K562 (cell line): ENCODE measurements around the gene FRMPD4. TPM values are rescaled to one million over a fixed set of nuclear protein-coding genes. Genes with fewer than 3 reads are reported as not detected.

Experiments used
- ATAC-seq: fragments of 200-7000 bp; cut with Tn5 transposase; 3 replicates; pipeline ENCODE4 v1.9.1; 2020; ENCODE audit warnings: moderate library complexity
- BruUV-seq: library from RNA; stranded (reverse); fragments of 400-500 nt; replicated peaks from 2 replicates; lab custom pipeline; 2021; lab: Mats Ljungman, UMichigan
- CTCF ChIA-PET: fragments of 300-600 bp; formaldehyde crosslinking; extraction: SDS; loops from one replicate; lab custom pipeline; 2021; ENCODE audit warnings: low intra/inter-chr PET ratio; lab: Yijun Ruan, JAX
- POLR2A ChIA-PET: fragments of 300-600, 350-650 bp; sonication (Branson Sonifier 250); formaldehyde crosslinking; extraction: SDS; loops from one replicate; lab custom pipeline; 2021; ENCODE audit warnings: antibody characterized with exemption, inconsistent platforms; lab: Yijun Ruan, JAX
- DNase-seq, 4 experiments: peaks; one replicate each; pipeline versions ENCODE4 v3.0.0 to v3.0.0-alpha.2; 2011 to 2018; ENCODE audit warnings: low spot score in 3 of 4, mixed read lengths in 3 of 4; ENCODE audit errors: extremely low read depth in 1 of 4
- FAIRE-seq: peaks from 2 replicates; lab custom pipeline; 2011; peaks lifted over from hg19 to GRCh38; lab: Jason Lieb, UNC
- H2AFZ ChIP-seq: 2 replicates; pipeline ENCODE4 v1.6.0; 2011; ENCODE audit warnings: low read depth, low read length, control low read depth, inconsistent platforms
- H3K27ac ChIP-seq: fragments of 200-600 bp; 3 replicates; pipeline ENCODE4 v1.8.0; 2011; ENCODE audit warnings: low read depth, mild to moderate bottlenecking, control low read depth, inconsistent platforms, low read length, moderate library complexity, mixed read lengths; ENCODE audit errors: extremely low read depth
- H3K27me3 ChIP-seq, 2 experiments: fragments of 300-600 bp in 1 of 2; 2 replicates in 1 of 2; 3 replicates in 1 of 2; pipeline versions ENCODE4 v1.6.0 to v1.8.0; 2011; ENCODE audit warnings: inconsistent platforms in 2 of 2, low read length in 2 of 2, mild to moderate bottlenecking in 1 of 2, mixed read lengths in 1 of 2, moderate library complexity in 1 of 2; ENCODE audit not compliant: control insufficient read depth in 2 of 2, insufficient read depth in 2 of 2
- H3K36me3 ChIP-seq: fragments of 300-600 bp; 3 replicates; pipeline ENCODE4 v1.8.0; 2011; ENCODE audit warnings: mild to moderate bottlenecking, low read length, inconsistent platforms; ENCODE audit not compliant: control insufficient read depth, insufficient read depth
- H3K4me1 ChIP-seq, 2 experiments: fragments of 200-600 bp in 1 of 2; replicated peaks in 1 of 2; 2 replicates in 1 of 2; 3 replicates in 1 of 2; pipeline versions ENCODE4 v1.5.1 to v1.8.0; 2011; ENCODE audit warnings: inconsistent platforms in 2 of 2, low read length in 2 of 2, mild to moderate bottlenecking in 1 of 2, mixed read lengths in 1 of 2, moderate library complexity in 1 of 2; ENCODE audit not compliant: control insufficient read depth in 2 of 2, insufficient read depth in 2 of 2
- H3K4me2 ChIP-seq: 2 replicates; pipeline ENCODE4 v1.6.1; 2011; ENCODE audit warnings: low read length, control low read depth, inconsistent platforms, mixed read lengths; ENCODE audit not compliant: insufficient read depth
- H3K4me3 ChIP-seq: fragments of 200-600 bp; sonication (generic), shearing (Covaris generic); 2 replicates; pipeline ENCODE4 v1.5.1; 2016; ENCODE audit warnings: control low read depth, inconsistent platforms
- H3K79me2 ChIP-seq: fragments of 200-600 bp; 3 replicates; pipeline ENCODE4 v1.8.0; 2011; ENCODE audit warnings: low read length, inconsistent platforms; ENCODE audit not compliant: control insufficient read depth, insufficient read depth
- H3K9ac ChIP-seq, 2 experiments: 2 replicates each; pipeline versions ENCODE4 v1.6.0 to v1.6.1; 2011; ENCODE audit warnings: low read depth in 2 of 2, low read length in 2 of 2, control low read depth in 1 of 2, inconsistent platforms in 1 of 2, mild to moderate bottlenecking in 1 of 2, mixed read lengths in 1 of 2; ENCODE audit not compliant: insufficient read depth in 1 of 2
- H3K9me1 ChIP-seq: one replicate; pipeline ENCODE4 v1.6.0; 2011; ENCODE audit warnings: inconsistent platforms, mild to moderate bottlenecking, low read length, moderate library complexity; ENCODE audit not compliant: control insufficient read depth, insufficient read depth
- H3K9me3 ChIP-seq: replicated peaks from 2 replicates; pipeline ENCODE4 v1.5.1; 2011; ENCODE audit warnings: low read depth, low read length, inconsistent platforms; ENCODE audit not compliant: control insufficient read depth, insufficient read depth
- H4K20me1 ChIP-seq: replicated peaks from 2 replicates; pipeline ENCODE4 v1.6.1; 2011; ENCODE audit warnings: low read length, inconsistent platforms, mixed read lengths; ENCODE audit not compliant: control insufficient read depth, insufficient read depth
- BCOR ChIP-seq: fragments of 450-650 bp; IDR thresholded peaks from 2 replicates; pipeline ENCODE4 v1.6.1; 2016
- CHD2 ChIP-seq: IDR thresholded peaks from 2 replicates; pipeline ENCODE4 v1.6.1; 2011; ENCODE audit warnings: low read depth, low read length
- FIP1L1 ChIP-seq: fragments of 200-400 bp; formaldehyde crosslinking; IDR thresholded peaks from 2 replicates; pipeline ENCODE4 v1.6.1; 2018; ENCODE audit warnings: mild to moderate bottlenecking, low read depth, low read length; ENCODE audit not compliant: poor library complexity, severe bottlenecking
- GATAD2A ChIP-seq: fragments of 450-650 bp; IDR thresholded peaks from 2 replicates; pipeline ENCODE4 v1.6.1; 2017
- NEUROD1 ChIP-seq: fragments of 150-350 bp; IDR thresholded peaks from 2 replicates; pipeline ENCODE4 v1.6.1; 2014; ENCODE audit warnings: borderline replicate concordance, low read length, low read depth; ENCODE audit not compliant: partially characterized antibody
- NR3C1 ChIP-seq: sonication (generic); formaldehyde crosslinking; IDR thresholded peaks from 2 replicates; pipeline ENCODE4 v1.8.1; 2022; ENCODE audit warnings: missing genetic modification reagents
- POLR2AphosphoS5 ChIP-seq: IDR thresholded peaks from 2 replicates; pipeline ENCODE4 v1.6.1; 2011; ENCODE audit warnings: mild to moderate bottlenecking, low read depth, low read length, moderate library complexity; ENCODE audit not compliant: control insufficient read depth, insufficient read depth
- POLR2H ChIP-seq: IDR thresholded peaks from 2 replicates; pipeline ENCODE4 v1.6.1; 2016; ENCODE audit warnings: missing genetic modification characterization, low read depth, mild to moderate bottlenecking, control low read depth, missing compliant biosample characterization, moderate library complexity
- RCOR1 ChIP-seq, 2 experiments: IDR thresholded peaks; 2 replicates each; pipeline ENCODE4 v1.6.1; 2012; ENCODE audit warnings: low read depth in 2 of 2, low read length in 2 of 2, borderline replicate concordance in 1 of 2, improper control_type of control experiment in 1 of 2
- TCFL5 ChIP-seq: fragments of 250-450 bp; sonication (Bioruptor Pico); conservative IDR thresholded peaks from 2 replicates; pipeline ENCODE4 v1.6.1; 2021; ENCODE audit warnings: mild to moderate bottlenecking, moderate library complexity, matching md5 sums
- THAP7 ChIP-seq: fragments of 250-450 bp; sonication (Bioruptor Pico); IDR thresholded peaks from 2 replicates; pipeline ENCODE4 v1.5.0; 2021
- YY1 ChIP-seq, 3 experiments: IDR thresholded peaks; 2 replicates each; pipeline ENCODE4 v1.6.1; 2011; ENCODE audit warnings: low read length in 2 of 3, mild to moderate bottlenecking in 2 of 3, moderate library complexity in 2 of 3, borderline replicate concordance in 1 of 3, control low read depth in 1 of 3, low read depth in 1 of 3; ENCODE audit not compliant: insufficient read depth in 3 of 3, insufficient replicate concordance in 2 of 3, control insufficient read depth in 1 of 3, insufficient read length in 1 of 3; ENCODE audit errors: extremely low read depth in 1 of 3
- ZBTB43 ChIP-seq: sonication (generic); formaldehyde crosslinking; IDR thresholded peaks from 2 replicates; pipeline ENCODE4 v1.8.0; 2023; ENCODE audit warnings: mild to moderate bottlenecking, missing genetic modification reagents
- WGBS: fragments of 100-300 bp; shearing (Covaris generic); methylation state at CpG from one replicate; pipeline ENCODE4 v1.1.6; 2016; ENCODE audit warnings: low coverage, mixed read lengths; ENCODE audit not compliant: insufficient coverage; ENCODE audit errors: missing lambda C conversion rate; 5-methylcytosine and 5-hydroxymethylcytosine counted together
- in situ Hi-C: fragments of 300-500 bp; cut with MboI; formaldehyde crosslinking; loops from 4 replicates; pipeline ENCODE4 v1.15.0; 2018; ENCODE audit warnings: inconsistent platforms, mixed read lengths
- intact Hi-C: fragments of 100-400 bp; cut with micrococcal nuclease; formaldehyde crosslinking; loops from 2 replicates; pipeline ENCODE4 v1.14.2; 2022
- polyA plus RNA-seq, 8 experiments: library from polyadenylated mRNA; depleted of rRNA in 4 of 8; stranded (reverse) in 5 of 8; unstranded in 3 of 8; fragments of >200 nt; fragmentation: Nextera tagmentation in 2 of 8; fragmentation: Illumina TruSeq in 1 of 8; extraction: Ambion mirVana in 2 of 8; extraction: Trizol in 1 of 8; gene quantifications; 2 replicates each; pipeline versions ENCODE4 v1.2.1 to v1.2.3, GENCODE V29; 2011 to 2014; ENCODE audit warnings: inconsistent platforms in 1 of 8, missing spikeins in 1 of 8
- total RNA-seq, 7 experiments: library from RNA; depleted of rRNA in 6 of 7; stranded (reverse); fragments of >200 nt in 6 of 7; fragmentation: Illumina TruSeq in 2 of 7; extraction: Trizol in 2 of 7; gene quantifications; 2 replicates each; pipeline versions ENCODE4 v1.2.1 to v1.2.3, GENCODE V29; 2011 to 2021; ENCODE audit warnings: low replicate concordance in 1 of 7
- TF ChIP-seq, protein P1 (sequence below): IDR thresholded peaks from 2 replicates; pipeline ENCODE4 v1.6.1; 2016; ENCODE audit warnings: missing genetic modification characterization, missing compliant biosample characterization
- TF ChIP-seq, protein P2 (sequence below): IDR thresholded peaks from 2 replicates; pipeline ENCODE4 v1.6.1; 2014; ENCODE audit warnings: antibody characterized with exemption

The FRMPD4 gene
- total and polyA plus RNA-seq, 9 of the 15 experiments (the other 6 are each of a cell fraction or from before 2014, with no cell fraction given) = not detected

DNA sequence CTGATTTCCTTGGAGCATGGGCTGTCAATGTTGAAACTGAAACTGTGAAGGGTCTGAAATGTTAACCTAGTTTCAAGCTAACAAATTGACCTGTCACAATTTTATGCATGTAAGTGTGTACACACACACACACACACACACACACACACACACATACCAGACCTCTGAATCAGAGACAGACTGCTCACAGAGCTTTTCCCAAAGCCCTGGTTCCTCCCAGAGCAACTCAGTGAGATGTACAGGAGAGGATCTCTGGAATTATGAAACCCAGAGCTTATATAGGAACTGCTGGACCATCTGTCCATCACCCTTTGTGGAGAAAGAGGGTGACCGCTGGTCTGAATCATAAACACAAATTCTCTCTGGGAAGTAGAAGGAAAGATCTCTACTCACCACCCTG lies 424.8 kb downstream of the FRMPD4 start:
- no peak for TF ChIP-seq POLR2AphosphoS5
- no peak for TF ChIP-seq THAP7
- no peak for TF ChIP-seq GATAD2A
- no peak for TF ChIP-seq TCFL5 (CRISPR knock-in tag)
- TF ChIP-seq BCOR = no peak
- no peak for TF ChIP-seq POLR2H
- TF ChIP-seq ZBTB43 (CRISPR knock-in tag) = no peak
- no peak for TF ChIP-seq RCOR1 (IDR thresholded peaks at IDR 0.05; ENCODE audit: borderline replicate concordance in 1 of 2, low read depth in 2 of 2, low read length in 2 of 2)
- TF ChIP-seq, protein P1, sequence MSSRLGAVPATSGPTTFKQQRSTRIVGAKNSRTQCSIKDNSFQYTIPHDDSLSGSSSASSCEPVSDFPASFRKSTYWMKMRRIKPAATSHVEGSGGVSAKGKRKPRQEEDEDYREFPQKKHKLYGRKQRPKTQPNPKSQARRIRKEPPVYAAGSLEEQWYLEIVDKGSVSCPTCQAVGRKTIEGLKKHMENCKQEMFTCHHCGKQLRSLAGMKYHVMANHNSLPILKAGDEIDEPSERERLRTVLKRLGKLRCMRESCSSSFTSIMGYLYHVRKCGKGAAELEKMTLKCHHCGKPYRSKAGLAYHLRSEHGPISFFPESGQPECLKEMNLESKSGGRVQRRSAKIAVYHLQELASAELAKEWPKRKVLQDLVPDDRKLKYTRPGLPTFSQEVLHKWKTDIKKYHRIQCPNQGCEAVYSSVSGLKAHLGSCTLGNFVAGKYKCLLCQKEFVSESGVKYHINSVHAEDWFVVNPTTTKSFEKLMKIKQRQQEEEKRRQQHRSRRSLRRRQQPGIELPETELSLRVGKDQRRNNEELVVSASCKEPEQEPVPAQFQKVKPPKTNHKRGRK = no peak
- TF ChIP-seq, protein P2, sequence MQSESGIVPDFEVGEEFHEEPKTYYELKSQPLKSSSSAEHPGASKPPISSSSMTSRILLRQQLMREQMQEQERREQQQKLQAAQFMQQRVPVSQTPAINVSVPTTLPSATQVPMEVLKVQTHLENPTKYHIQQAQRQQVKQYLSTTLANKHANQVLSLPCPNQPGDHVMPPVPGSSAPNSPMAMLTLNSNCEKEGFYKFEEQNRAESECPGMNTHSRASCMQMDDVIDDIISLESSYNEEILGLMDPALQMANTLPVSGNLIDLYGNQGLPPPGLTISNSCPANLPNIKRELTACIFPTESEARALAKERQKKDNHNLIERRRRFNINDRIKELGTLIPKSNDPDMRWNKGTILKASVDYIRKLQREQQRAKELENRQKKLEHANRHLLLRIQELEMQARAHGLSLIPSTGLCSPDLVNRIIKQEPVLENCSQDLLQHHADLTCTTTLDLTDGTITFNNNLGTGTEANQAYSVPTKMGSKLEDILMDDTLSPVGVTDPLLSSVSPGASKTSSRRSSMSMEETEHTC = no peak
- no peak for TF ChIP-seq NEUROD1
- no peak for TF ChIP-seq YY1 (IDR thresholded peaks at IDR 0.05; ENCODE audit: borderline replicate concordance in 1 of 3, control insufficient read depth in 1 of 3, extremely low read depth in 1 of 3, insufficient read depth in 3 of 3, insufficient read length in 1 of 3, insufficient replicate concordance in 2 of 3, low read depth in 1 of 3, low read length in 2 of 3)
- no peak for TF ChIP-seq FIP1L1
- no peak for TF ChIP-seq CHD2
- no peak for TF ChIP-seq NR3C1 (CRISPR knock-in tag)
- intact Hi-C loops = no loop called here
- ATAC-seq (no peak), FAIRE-seq (no peak), DNase-seq (no peak)
- H3K27ac ChIP-seq = no peak overlapping the region
- no peaks in the 10 kb centered on the region for H4K20me1 ChIP-seq
- no peaks in the 10 kb centered on the region for H3K36me3 ChIP-seq
- CTCF ChIA-PET = no interaction called here
- H2AFZ ChIP-seq = no peak overlapping the region
- no peaks in the 10 kb centered on the region for H3K79me2 ChIP-seq
- in situ Hi-C loops = no loop called here
- no peaks in the 10 kb centered on the region for H3K9me1 ChIP-seq
- H3K4me1 ChIP-seq = no peaks in the 10 kb centered on the region
- H3K4me2 ChIP-seq = no peak overlapping the region
- no TSS peak for BruUV-seq
- H3K27me3 ChIP-seq = no peaks in the 10 kb centered on the region
- H3K9ac ChIP-seq = no peak overlapping the region
- WGBS = 0% methylated on average over 1 of the region's 1 CpG
- H3K4me3 ChIP-seq = no peak overlapping the region
- H3K9me3 ChIP-seq = no peaks in the 10 kb centered on the region
- POLR2A ChIA-PET = no interaction called here
